GM21526 (cell line): Measurements from ENCODE around the gene MCAM.

ENCODE experiments used
- ATAC-seq: cut with Tn5 transposase; IDR thresholded peaks from one replicate; pipeline ENCODE4 v1.9.1; 2021; ENCODE audit warnings: moderate library complexity; ENCODE audit not compliant: unreplicated experiment, low FRiP score

MCAM gene

DNA sequence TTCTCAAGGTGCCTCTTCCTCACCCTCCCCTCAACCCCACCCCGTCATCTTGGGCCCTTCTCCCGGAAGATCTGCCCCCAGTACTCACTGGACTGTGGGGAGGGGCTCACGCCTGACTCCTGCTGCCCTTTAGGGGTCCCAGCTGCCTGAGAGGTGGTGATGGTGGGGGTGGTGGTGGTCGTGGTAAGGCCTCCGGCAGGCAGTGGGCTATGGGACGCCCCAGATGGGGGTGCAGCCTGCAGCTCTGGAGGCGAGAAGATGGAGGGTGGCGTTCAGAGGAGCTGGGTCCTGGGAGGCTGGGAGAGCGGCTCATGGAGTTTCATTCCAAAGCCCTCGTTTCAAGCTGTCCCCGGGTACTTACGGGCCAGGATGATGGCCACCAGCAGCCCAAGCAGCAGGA, 28.8 kb upstream of the MCAM start:
- no peak for ATAC-seq

DNA sequence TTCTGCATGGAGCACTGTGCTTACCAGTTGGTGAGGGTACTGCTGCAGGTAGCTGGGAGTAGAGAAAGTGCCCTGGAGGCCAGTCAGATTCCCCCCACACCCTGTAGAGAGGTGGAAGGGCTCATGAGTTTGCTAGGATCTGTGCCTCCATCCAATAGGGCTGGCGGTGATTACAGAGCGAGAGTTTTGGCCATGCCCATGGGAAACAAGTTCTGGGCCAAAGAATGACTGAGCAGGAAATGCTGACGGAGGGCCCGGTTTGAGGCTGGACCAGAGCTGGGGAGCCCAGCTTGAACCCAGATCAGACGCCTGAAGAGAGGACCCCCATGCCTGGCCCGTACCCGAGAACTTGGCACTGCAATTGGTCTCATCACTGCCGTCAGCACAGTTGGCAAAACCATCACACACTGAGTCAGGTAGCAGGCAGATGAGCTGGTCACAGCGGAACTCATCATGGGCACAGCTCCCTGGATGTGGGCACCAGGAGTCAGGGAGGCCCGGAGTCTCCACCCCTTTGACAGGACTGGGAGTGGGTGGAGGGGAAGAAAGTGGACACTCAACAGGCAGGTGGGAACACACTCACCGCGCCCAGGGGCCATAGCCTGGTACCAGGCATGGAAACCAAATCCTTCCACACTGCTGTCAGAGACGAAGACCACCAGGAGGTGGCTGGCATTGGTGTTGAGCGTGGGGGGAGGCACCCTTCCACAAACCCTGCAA, 27.5 kb upstream of the MCAM start:
- no peak for ATAC-seq

DNA sequence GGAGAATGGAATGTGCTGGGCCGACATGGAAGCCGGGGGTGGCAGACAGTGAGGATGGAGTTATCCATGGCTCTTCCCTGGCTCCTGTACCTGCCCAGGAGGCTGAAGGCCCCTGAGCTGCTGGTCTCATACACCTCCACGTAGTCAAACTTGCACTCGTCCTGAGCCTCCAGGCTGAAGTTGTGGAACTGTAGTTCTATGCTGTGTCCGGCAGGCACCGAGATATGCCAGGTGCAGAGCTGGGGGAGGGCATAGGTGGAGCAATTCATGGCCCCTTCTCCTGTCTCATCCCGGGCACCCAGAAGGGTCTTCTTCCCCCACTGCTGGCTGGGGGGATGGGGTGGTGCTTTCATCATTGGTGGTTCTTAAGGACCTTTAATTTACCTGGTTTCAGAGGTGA, 26.8 kb upstream of the MCAM start:
- ATAC-seq = no peak

DNA sequence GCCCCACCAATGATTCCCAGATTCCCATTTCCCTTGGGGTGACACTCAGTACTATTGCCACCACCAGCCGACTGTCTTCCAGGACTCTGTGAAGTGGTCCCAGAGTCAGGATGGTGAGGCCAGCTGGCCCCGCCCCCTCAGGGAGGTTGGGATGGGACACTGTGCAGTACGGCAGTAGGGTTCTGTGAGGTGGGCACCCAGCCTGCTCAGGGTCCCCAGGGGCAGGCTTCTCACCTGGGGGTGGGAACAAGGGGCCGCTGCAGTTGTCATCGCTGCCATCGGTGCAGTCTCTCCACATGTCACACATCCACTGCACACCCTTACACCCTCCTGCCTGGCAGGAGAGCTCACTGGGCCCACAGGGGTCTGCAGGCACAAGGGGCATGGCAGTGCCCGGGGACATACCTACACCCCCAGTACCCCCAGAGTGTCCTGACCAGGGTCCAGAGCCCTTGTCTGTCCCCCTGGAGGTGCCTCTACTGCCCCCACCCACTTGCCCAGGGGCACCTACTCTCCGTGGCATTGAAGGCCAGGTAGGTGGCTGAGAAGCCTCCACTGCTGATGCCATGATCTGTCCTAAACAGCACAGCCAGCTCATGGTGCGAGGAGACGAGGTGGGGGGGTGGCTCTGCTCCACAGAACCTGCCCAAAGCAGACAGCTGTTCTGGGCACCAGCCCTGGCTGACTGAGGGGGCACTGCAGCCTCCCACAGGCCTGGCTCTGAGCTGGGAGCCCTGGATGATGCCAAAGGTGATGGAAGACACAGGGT, 25.6 kb upstream of the MCAM start:
- no peak for ATAC-seq

DNA sequence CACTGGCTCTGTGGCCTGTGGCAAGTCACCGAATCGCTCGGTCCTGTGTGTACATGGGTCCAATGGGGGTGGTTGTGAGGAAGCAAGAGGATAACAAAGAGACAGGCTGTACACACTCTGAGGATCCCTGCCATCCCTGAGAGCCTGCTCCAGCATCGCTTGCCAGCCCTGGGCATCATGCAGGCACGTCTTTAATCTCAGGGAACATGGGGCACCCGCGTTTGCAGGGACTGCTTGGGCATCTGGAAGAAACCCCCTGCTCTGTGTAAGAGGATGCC, 25.0 kb upstream of the MCAM start:
- ATAC-seq = no peak

DNA sequence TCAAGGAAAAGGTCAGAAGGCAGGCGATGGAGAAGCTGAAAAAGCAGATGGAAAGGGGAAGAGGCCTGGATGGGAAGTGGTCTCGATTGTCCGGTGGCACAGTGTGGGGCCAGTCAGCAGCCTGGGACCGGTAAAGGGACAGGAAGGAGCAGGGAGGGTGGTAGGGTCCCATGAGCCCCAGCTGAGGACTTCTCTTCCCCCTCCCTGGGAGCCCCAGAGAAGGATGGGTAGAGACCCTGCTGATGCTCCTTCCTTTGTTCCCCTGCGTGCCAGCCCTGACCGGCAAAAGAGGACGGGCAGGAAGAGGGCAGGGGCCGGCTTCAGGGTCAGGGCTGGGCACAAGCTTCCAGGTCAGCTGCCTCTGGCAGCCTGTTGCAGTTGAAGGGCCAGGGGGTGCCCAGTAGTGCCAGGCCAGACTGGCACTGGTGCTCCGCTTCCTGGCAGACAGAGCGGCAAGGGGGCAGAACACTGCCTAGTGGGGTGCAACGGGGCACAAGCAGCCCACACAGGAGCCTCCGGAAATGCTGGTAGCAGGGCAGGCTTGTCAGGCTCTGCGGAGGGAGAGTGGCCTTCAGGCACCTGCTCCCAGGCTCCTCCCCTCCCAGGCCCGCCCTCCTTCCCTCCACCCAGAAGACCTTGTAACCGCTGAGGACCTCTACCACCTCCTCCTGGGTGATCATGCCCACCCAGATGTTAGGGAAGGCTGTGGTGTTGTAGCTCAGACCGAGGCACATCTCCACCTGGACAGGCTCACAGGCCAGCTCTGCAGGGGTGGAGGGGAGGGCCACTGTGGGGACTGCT, 24.5 kb upstream of the MCAM start:
- ATAC-seq = no peak

DNA sequence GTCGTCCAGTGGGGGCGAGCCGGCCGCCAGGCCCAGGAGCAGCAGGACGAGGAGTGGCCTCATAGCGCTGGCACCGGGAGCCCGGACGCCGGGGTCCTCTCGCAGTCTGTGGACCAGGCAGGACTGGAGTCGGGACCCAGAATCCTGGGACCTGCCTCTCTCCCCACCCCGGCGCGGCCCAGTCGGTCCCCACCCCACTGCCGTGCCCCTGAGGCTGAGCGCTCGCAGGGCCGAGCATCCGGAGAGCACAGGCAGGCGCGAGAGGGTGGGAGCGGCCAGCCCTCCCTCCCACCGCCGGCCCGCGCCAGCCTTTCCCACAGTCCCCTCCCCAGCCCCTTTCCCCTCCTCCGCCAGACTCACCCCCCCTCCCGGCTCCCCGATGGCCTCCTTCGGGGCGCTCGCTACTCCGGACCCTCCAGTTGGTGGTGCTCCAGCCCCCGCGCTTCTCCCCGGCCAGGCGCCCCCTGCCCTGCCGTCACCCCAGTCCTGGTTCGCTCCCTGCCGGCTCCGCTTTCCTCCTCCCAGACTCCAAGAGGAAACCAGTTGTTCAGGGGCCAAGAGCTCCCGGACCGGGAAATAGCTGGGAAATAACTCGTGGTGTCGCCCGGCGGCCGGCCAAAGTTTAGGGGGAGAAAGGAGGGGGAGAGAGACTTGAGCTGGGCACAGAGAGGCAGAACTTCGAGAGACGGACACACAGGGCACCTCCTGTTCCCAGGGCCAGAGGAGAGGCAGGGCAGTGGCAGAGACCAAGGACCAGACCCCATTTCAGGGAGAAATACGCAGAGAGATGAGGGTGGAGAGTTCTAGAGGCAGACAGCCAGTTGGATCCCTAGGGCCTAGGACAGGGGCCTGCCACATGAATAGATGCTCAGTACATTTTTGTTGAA, 23.6 kb upstream of the MCAM start, which contains the start of gene C1QTNF5:
Gene C1QTNF5 (minus strand): TSS at position 549 of the 887 bp plus-strand sequence. CDS start 486 bp downstream, at position 63.
- ATAC-seq = no peak

DNA sequence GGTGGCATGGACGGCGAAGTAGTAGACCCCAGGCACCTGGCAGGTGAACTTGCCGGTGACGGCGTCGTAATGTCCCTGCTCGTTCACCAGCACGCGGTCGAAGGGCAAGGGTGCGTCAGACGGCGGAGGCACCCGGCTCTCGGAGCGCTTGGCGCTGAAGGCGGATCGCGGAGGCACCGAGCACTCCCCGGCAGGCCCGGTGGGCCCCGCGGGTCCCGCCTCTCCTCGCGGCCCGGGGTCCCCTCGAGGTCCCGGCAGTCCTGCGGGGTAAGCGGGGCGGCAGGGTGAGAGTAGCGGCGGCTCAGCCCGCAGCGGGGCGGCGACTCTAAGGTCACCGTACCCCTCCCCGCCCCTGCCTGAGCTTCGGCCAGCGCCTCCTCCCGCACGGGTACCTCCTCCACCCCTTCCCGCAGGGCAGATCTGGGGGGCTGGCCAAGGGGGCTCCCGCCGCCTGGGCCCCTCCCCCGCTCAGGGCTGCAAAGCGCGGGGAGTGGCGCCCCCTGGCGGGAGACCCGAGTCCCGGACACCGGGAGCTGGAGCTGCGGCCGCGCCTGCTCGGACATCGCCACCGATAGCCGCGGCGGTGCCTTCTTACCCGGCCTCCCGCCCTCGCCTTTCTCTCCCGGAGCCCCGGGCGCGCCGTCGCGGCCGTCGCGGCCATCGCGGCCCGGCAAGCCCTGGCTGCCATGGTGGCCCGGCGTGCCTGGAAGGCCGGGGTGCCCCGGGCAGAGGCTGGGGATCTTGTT, 22.8 kb upstream of the MCAM start:
- no peak for ATAC-seq

DNA sequence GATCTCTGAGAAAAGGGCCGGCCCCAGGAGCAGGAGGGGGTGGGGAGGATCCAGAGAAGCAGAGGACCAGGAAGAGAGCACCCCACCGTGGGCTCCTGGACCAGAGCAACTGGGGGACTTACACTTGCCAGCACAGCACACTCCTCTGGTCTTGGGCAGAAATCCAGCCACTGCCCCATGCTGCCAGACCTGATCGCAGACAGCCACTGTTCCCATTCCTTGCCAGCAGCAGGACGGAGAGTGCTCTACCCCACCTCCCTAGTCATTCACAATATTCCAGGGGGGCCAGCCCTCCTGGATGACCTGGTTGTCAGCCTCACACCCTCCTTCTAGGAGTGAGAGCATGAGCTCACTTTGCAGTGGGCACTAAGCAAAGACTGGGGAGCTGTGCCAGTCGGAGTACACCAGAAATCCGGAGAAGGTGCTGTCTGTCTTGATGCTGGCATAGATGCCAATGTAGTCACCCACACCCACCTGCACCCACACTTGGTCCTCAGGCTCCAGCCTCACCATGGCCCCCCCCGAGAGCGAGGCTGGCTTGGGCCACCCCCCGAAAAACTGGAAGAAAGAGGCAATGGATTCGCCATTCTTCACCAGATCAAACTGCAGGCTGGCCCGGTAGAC, 22.1 kb upstream of the MCAM start:
- ATAC-seq = no peak

DNA sequence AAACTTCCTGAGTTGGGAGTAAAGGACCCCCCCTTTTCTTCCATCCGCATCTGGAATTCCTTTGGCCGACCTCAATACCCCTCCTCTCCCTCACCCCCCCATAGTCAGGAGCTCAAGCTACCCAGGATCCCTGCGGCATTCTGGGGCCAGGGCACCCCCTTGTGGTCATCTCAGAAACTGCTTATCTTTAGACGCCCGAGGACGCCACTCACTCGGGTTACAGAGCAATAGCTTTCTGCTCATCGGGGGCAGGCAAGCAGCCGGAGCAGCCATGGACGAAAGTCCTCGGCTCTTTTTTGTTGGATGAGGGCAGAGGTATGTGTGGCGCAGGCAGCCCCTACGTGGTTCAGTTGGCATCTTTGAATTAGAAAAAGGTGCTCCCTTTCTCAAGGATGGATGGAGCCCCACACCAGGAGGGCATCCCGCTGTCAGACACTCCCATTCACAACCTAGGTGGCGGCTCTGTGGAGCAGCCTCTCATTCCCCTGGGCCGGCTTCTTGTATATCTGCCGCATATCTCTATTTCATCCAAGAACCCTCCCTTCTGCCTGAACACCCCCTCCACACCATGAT, 21.5 kb upstream of the MCAM start:
- ATAC-seq = no peak

DNA sequence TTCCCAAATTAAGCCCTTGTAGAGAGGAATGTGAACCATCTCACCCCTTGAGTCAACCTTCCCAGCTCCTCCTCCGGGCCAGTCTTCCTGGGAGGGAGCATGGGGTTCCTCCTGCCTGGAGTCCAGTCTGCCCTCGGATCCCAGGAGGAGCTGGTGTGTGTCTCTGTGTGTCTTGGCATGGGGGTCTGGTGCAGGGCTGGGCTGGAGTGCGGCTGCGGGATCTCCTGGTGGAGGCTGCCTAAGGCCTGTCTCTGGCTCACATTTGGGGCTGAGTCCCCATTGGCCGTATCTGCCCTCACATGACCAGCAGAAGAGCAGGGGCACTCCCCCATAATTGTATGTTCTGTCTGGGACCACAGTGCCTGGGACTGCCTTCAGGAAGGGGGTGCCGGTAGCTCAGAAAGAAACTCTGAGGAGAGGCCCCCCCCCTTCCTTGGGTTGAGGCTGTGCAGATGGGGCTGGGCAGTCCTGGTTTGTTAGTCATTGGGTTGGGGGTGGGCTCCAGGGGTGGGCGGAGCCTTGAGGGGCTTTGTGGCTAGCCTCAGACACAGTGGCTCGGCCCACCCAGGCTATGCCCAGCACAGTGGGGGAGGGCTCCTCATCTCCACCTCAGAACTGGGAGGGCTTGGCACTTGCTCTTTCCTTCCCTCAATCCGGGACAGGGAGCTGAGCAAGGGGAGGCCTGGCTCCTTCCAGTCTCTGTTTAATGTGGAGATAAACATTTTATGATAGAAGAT, 20.8 kb upstream of the MCAM start:
- ATAC-seq = no peak

DNA sequence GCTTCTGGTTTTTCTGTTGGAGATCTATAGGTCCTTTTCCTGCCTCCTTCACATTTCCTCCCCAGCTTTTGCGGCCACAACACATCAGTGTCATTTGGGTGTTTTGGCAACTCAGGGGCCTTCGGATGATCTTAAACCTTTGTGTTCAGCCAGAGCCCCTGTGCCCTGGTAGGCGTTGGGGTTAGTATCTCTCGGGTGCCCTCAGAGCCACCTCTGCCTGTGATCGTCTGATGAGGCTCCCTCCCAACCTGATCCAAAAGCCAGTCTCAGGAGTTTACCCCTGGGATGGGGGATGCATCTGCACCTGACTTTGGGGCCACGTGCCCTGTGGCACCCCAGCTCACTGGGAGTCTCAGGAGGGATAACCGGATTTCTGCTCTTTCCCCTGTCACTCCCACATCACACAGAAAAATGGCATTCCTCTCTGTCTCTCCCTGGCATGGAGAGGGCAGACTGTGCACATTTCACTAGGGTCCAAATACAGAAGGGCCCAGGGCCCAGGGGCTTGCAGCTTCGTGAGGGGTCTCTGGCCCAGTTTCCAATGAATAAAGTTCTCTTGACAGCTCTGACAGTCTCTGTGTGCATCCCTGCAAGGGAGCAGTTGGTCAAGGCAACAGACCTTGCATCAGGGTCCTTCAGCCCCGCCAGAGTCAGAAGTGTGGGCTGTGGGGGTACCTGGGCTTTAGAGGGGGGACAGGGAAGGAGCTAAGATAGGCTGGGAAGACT, 20.0 kb upstream of the MCAM start:
- ATAC-seq = no peak

DNA sequence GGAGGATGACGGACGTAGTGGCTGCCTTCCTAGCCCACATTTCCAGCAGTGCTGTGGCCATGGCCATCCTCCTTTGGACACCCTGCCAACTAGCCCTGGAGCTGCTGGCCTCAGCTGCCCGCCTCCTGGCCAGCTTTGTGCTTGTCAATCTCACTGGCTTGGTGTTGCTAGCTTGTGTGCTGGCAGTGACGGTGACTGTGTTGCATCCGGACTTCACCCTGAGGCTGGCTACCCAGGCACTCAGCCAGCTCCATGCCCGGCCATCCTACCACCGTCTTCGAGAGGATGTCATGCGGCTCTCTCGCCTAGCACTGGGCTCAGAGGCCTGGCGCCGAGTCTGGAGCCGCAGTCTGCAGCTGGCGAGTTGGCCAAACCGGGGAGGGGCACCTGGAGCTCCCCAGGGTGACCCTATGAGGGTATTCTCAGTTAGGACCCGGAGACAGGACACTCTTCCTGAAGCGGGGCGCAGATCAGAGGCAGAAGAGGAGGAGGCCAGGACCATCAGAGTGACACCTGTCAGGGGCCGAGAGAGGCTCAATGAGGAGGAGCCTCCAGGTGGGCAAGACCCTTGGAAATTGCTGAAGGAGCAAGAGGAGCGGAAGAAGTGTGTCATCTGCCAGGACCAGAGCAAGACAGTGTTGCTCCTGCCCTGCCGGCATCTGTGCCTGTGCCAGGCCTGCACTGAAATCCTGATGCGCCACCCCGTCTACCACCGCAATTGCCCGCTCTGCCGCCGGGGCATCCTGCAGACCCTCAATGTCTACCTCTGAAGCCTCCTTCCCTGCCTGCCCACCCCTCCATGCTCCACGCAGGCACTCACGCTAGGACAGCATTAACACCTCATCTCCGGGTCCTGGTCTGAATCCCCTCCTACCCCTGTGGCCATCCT, 19.0 kb upstream of the MCAM start:
- ATAC-seq = no peak

DNA sequence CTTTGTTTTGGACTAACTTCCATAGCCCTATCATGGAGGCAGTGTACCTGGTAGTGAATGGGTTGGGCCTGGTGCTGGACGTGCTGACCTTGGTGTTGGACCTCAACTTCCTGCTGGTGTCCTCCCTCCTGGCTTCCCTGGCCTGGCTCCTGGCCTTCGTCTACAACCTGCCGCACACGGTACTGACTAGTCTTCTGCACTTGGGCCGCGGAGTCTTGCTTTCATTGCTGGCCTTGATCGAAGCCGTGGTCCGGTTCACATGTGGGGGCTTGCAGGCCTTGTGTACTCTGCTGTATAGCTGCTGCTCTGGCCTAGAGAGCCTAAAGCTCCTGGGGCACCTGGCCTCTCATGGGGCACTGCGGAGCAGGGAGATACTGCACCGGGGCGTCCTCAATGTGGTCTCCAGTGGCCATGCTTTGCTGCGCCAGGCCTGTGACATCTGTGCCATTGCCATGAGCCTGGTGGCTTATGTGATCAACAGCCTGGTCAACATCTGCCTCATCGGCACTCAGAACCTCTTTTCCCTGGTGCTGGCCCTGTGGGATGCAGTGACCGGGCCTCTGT, 18.2 kb upstream of the MCAM start:
- ATAC-seq = no peak

DNA sequence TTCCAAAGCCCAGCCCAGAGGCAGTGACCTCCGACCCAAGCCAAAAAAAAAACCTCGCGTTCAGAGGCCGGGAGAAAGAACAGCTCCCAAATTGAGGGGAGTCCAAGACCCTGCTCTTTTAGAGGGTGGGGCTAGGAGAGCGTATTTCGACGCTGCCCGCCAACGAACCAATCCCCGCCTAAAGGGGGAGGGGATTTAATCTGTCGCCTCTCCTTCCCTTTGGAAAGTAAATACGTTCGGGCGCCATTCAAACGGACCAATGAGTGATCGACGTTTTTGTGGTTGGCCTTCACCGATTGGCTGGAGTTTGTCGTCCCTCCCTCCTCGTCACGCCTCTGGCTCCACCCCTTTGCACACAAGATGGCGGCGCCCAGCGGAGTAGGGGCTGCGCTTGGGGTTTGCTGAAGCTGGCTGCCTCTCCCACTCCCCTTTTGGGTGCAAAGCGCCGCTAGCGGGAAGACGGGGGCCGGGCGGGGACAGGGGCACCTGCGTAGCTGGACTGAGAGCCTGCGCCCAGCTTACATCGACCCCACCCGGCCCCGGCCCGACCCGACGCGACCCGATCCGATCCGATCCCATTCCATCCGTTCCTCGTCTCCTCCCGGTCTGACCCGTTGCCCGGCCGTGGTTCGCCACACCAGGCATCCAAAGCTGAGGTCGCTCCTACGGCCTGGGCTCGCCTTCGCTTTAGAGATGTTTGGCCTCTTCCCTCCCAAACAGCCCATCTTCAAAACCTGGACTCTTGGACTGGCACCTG, 17.4 kb upstream of the MCAM start, which contains the start of gene RNF26:
Gene RNF26 (plus strand): TSS at position 354 of the 757 bp plus-strand sequence. CDS start 596 bp downstream, outside the sequence.
- peak; percentile 84 for ATAC-seq
